ENCODE data around the gene XPC.

GRCh38 chr3:14125193-14126016, 53.0 kb downstream of the XPC start:
- TF ChIP-seq CTCF (IDR thresholded peaks at IDR 0.05; ENCODE audit: poor library complexity) (peak; percentile 14), EZH2 (IDR thresholded peaks at IDR 0.05; ENCODE audit: borderline replicate concordance) (no peak)

All from hepatocyte (in vitro differentiated cells).